HFFc6 (cell line): Measurements from ENCODE around the gene BSND. TPM values are rescaled to one million over a fixed set of nuclear protein-coding genes. Genes with fewer than 3 reads are reported as not detected.

Experiments
- DNase-seq: peaks from one replicate; pipeline ENCODE4 v3.0.0-alpha.2; 2018
- H3K27ac Mint-ChIP-seq: 2 replicates; pipeline ENCODE4 v1.8.0; 2020; ENCODE audit warnings: mild to moderate bottlenecking, mixed read lengths
- H3K27me3 Mint-ChIP-seq: 2 replicates; pipeline ENCODE4 v1.8.0; 2021; ENCODE audit warnings: mild to moderate bottlenecking, moderate library complexity, mixed read lengths; ENCODE audit not compliant: insufficient read depth
- H3K36me3 Mint-ChIP-seq: 2 replicates; pipeline ENCODE4 v1.8.0; 2021; ENCODE audit warnings: low read depth, mixed read lengths
- H3K4me1 Mint-ChIP-seq: 2 replicates; pipeline ENCODE4 v1.8.0; 2020; ENCODE audit warnings: low read depth, mixed read lengths
- H3K4me3 Mint-ChIP-seq: 2 replicates; pipeline ENCODE4 v1.8.0; 2020; ENCODE audit warnings: mild to moderate bottlenecking, moderate library complexity, mixed read lengths
- H3K9me3 Mint-ChIP-seq: 2 replicates; pipeline ENCODE4 v1.8.0; 2020; ENCODE audit warnings: mild to moderate bottlenecking, mixed read lengths
- total RNA-seq, 6 experiments: library from RNA; stranded (reverse); fragmentation: NEBNext Ultra II Directional; extraction: Animal tissue kit (Norgen Biotek cat#: 25700); gene quantifications; 2 replicates in 1 of 6; 3 replicates in 5 of 6; pipeline ENCODE4 v1.2.3, GENCODE V29; 2021
- TF ChIP-seq, protein P1 (sequence below): fragments of 200-600 bp; sonication (generic); IDR thresholded peaks from 2 replicates; pipeline ENCODE4 v1.5.0; 2021; ENCODE audit warnings: antibody characterized with exemption, mild to moderate bottlenecking

The BSND gene
- total RNA-seq, 6 experiments from 2014 or later: not detected

GRCh38 chr1:54952950-54953718, 45.6 kb upstream of the BSND start:
- peak; percentile 21 for DNase-seq
- Mint-ChIP-seq H3K27ac (no peak overlapping the region), H3K36me3 (peaks cover 23% of the 10 kb centered on the region), H3K4me1 (peaks cover 52% of the 10 kb centered on the region), H3K4me3 (no peak overlapping the region), H3K27me3 (no peaks in the 10 kb centered on the region; the same call in none of the 2 replicates), H3K9me3 (peaks cover 13% of the 10 kb centered on the region)
- TF ChIP-seq, protein P1, sequence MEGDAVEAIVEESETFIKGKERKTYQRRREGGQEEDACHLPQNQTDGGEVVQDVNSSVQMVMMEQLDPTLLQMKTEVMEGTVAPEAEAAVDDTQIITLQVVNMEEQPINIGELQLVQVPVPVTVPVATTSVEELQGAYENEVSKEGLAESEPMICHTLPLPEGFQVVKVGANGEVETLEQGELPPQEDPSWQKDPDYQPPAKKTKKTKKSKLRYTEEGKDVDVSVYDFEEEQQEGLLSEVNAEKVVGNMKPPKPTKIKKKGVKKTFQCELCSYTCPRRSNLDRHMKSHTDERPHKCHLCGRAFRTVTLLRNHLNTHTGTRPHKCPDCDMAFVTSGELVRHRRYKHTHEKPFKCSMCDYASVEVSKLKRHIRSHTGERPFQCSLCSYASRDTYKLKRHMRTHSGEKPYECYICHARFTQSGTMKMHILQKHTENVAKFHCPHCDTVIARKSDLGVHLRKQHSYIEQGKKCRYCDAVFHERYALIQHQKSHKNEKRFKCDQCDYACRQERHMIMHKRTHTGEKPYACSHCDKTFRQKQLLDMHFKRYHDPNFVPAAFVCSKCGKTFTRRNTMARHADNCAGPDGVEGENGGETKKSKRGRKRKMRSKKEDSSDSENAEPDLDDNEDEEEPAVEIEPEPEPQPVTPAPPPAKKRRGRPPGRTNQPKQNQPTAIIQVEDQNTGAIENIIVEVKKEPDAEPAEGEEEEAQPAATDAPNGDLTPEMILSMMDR: no peak

DNA sequence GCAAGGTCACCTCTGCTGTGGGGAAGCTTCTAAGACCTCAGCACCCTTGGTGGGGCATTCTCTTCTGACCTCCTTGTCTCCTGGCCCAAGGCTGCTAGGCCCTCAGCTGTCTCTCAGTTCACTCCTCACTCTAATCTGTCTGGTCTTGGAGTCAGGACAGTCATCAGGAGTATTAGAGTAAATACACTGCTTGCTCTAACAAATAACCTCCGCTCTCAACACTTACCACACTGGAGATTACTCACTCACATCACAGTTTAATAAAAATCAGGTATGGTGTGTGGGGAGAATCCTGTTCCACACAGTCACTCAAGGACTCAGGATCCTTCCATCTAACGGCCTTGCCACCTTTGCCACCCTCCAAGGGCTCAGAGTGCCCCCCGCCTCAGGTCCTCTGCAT, 44.9 kb upstream of the BSND start:
- TF ChIP-seq, protein P1: no peak
- Mint-ChIP-seq H3K9me3 (peaks cover 19% of the 10 kb centered on the region), H3K27ac (no peak overlapping the region), H3K27me3 (no peaks in the 10 kb centered on the region; the same call in none of the 2 replicates), H3K36me3 (peaks cover 29% of the 10 kb centered on the region), H3K4me3 (no peak overlapping the region), H3K4me1 (peaks cover 52% of the 10 kb centered on the region)
- DNase-seq: no peak

DNA sequence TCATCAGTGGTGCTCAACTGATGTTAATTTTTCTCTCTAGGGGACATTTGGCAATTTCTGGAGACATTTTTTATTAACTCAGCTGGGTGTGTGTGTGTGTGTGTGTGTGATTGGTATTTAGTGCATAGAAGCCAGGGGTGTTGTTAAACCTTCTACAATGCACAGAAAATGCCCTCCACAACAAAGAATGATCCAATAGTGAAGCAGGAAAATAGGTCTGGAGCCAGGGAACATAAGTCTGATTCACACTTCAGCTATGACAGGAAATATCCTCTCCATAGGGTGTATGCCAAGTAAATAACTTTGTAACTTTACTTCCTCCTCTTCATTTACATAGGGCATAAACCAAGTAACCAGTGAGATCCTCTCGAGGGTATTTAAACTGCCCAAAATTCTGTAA, 43.4 kb upstream of the BSND start:
- peak overlapping the region; percentile 63 for H3K27ac Mint-ChIP-seq
- TF ChIP-seq, protein P1: no peak

GRCh38 chr1:54956726-54957125, 42.0 kb upstream of the BSND start:
- Mint-ChIP-seq H3K27me3 (no peaks in the 10 kb centered on the region; the same call in 1 of the 2 replicates), H3K27ac (no peak overlapping the region), H3K36me3 (peaks cover 31% of the 10 kb centered on the region), H3K9me3 (peaks cover 19% of the 10 kb centered on the region), H3K4me3 (no peak overlapping the region), H3K4me1 (peaks cover 32% of the 10 kb centered on the region)
- TF ChIP-seq, protein P1: no peak
- no peak for DNase-seq

More for the DNA sequence above, 43.4 kb upstream of the BSND start:
- H3K4me1 Mint-ChIP-seq: peaks cover 45% of the 10 kb centered on the region
- H3K4me3 Mint-ChIP-seq: peak overlapping the region; percentile 38
- peak; percentile 51 for DNase-seq
- H3K27me3 Mint-ChIP-seq: no peaks in the 10 kb centered on the region; the same call in none of the 2 replicates
- peaks cover 19% of the 10 kb centered on the region for H3K9me3 Mint-ChIP-seq
- H3K36me3 Mint-ChIP-seq: peaks cover 31% of the 10 kb centered on the region

DNA sequence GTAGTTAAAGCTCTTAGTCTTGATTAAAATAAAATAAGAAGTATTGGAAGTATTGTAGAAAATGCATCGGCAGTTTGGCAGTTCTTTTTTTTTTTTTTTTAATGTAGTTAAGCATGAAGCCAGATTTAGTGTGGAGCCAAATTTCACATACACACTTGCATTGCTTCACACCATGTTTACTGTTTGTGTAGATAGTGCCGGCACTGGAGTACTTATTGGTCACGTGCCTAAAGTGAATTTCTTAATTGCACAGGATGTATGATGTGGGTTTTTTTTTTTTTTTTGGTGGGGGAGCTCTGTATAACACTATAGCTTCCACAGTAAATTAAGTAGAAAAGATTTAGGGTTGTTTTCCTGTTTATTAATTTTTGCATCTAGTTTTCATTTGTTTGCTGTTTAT, 39.5 kb upstream of the BSND start:
- H3K27ac Mint-ChIP-seq: no peak overlapping the region
- no peaks in the 10 kb centered on the region for H3K27me3 Mint-ChIP-seq
- peaks cover 31% of the 10 kb centered on the region for H3K36me3 Mint-ChIP-seq
- TF ChIP-seq, protein P1: no peak
- no peak for DNase-seq
- H3K4me1 Mint-ChIP-seq: peaks cover 19% of the 10 kb centered on the region
- peaks cover 19% of the 10 kb centered on the region for H3K9me3 Mint-ChIP-seq
- H3K4me3 Mint-ChIP-seq: no peak overlapping the region
